Activated naive CD4-positive, alpha-beta T cell treated with anti-CD3 and anti-CD28 coated beads for 36 hours (primary cell): ENCODE data around the gene FBXO10. TPM values are rescaled to one million over a fixed set of nuclear protein-coding genes. Genes with fewer than 3 reads are reported as not detected.
A peak's percentile ranks its signal among the peaks of the same experiment; 100 is the strongest.

Experiments
- CTCF ChIA-PET: fragments of 350-600 bp; sonication (Branson Sonifier 250); formaldehyde crosslinking; loops from one replicate; lab custom pipeline; 2021; ENCODE audit warnings: antibody characterized with exemption; lab: Charles Lee
- DNase-seq: peaks from one replicate; pipeline ENCODE4 v3.0.0-alpha.2; 2020
- H3K27ac Mint-ChIP-seq: one replicate; pipeline ENCODE4 v1.8.0; 2021; ENCODE audit warnings: mild to moderate bottlenecking, mixed read lengths
- H3K27me3 Mint-ChIP-seq: one replicate; pipeline ENCODE4 v1.8.0; 2021; ENCODE audit warnings: low read depth, mixed read lengths
- H3K36me3 Mint-ChIP-seq: one replicate; pipeline ENCODE4 v1.8.0; 2021; ENCODE audit warnings: low read depth, mixed read lengths
- H3K4me1 Mint-ChIP-seq: one replicate; pipeline ENCODE4 v1.8.0; 2021; ENCODE audit warnings: low read depth, mixed read lengths
- H3K4me3 Mint-ChIP-seq: one replicate; pipeline ENCODE4 v1.8.0; 2021; ENCODE audit warnings: mild to moderate bottlenecking, moderate library complexity, mixed read lengths
- H3K9me3 Mint-ChIP-seq: one replicate; pipeline ENCODE4 v1.8.0; 2021; ENCODE audit warnings: mixed read lengths
- intact Hi-C: fragments of 100-400 bp; cut with micrococcal nuclease; formaldehyde crosslinking; loops from one replicate; pipeline ENCODE4 v1.15.1; 2023
- total RNA-seq, 2 experiments: library from RNA; stranded (reverse); gene quantifications; one replicate each; pipeline ENCODE4 v1.2.3, GENCODE V29; 2021

Gene FBXO10
- total RNA-seq, 2 experiments from 2014 or later: 1.0 to 1.1 TPM

- DNase-seq: no peak
- CTCF ChIA-PET: no interaction called here
- Mint-ChIP-seq H3K9me3 (peaks cover 9% of the 10 kb centered on the region), H3K27ac (no peak overlapping the region), H3K27me3 (no peaks in the 10 kb centered on the region), H3K36me3 (peaks cover 17% of the 10 kb centered on the region), H3K4me1 (no peaks in the 10 kb centered on the region), H3K4me3 (no peak overlapping the region)
- intact Hi-C loops: no loop called here
Observed at GRCh38 chr9:37561682-37562081, 14.5 kb downstream of the FBXO10 start.

GRCh38 chr9:37559855-37560592 lies 16.2 kb downstream of the FBXO10 start:
- intact Hi-C loops: no loop called here
- no peak for DNase-seq
- H3K9me3 Mint-ChIP-seq: peaks cover 6% of the 10 kb centered on the region
- no peaks in the 10 kb centered on the region for H3K27me3 Mint-ChIP-seq
- H3K4me3 Mint-ChIP-seq: no peak overlapping the region
- peaks cover 11% of the 10 kb centered on the region for H3K36me3 Mint-ChIP-seq
- CTCF ChIA-PET: no interaction called here
- no peaks in the 10 kb centered on the region for H3K4me1 Mint-ChIP-seq
- H3K27ac Mint-ChIP-seq: no peak overlapping the region

GRCh38 chr9:37559125-37559524 lies 17.1 kb downstream of the FBXO10 start:
- Mint-ChIP-seq H3K27ac (no peak overlapping the region), H3K36me3 (peaks cover 6% of the 10 kb centered on the region), H3K4me1 (no peaks in the 10 kb centered on the region), H3K9me3 (no peaks in the 10 kb centered on the region), H3K27me3 (no peaks in the 10 kb centered on the region), H3K4me3 (no peak overlapping the region)
- no peak for DNase-seq
- intact Hi-C loops: no loop called here
- CTCF ChIA-PET: no interaction called here

- Mint-ChIP-seq H3K27ac (no peak overlapping the region), H3K4me1 (no peaks in the 10 kb centered on the region)
- CTCF ChIA-PET: interaction anchor here (0.7 kb wide), 1 partner anchor 47 kb away, joined by 3 read pairs; no protein-coding TSS in a partner anchor
Observed at GRCh38 chr9:37555786-37556185, 20.4 kb downstream of the FBXO10 start.

GRCh38 chr9:37554318-37554717 lies 21.9 kb downstream of the FBXO10 start:
- H3K4me3 Mint-ChIP-seq: no peak overlapping the region
- no peaks in the 10 kb centered on the region for H3K4me1 Mint-ChIP-seq
- H3K27ac Mint-ChIP-seq: no peak overlapping the region
- no peaks in the 10 kb centered on the region for H3K9me3 Mint-ChIP-seq
- no peaks in the 10 kb centered on the region for H3K27me3 Mint-ChIP-seq
- DNase-seq: no peak
- CTCF ChIA-PET: no interaction called here
- no peaks in the 10 kb centered on the region for H3K36me3 Mint-ChIP-seq
- intact Hi-C loops: no loop called here

More at GRCh38 chr9:37555786-37556185, 20.4 kb downstream of the FBXO10 start:
- H3K36me3 Mint-ChIP-seq: no peaks in the 10 kb centered on the region
- DNase-seq: no peak
- H3K27me3 Mint-ChIP-seq: no peaks in the 10 kb centered on the region
- H3K4me3 Mint-ChIP-seq: no peak overlapping the region
- no peaks in the 10 kb centered on the region for H3K9me3 Mint-ChIP-seq
- intact Hi-C loops: no loop called here

- no peaks in the 10 kb centered on the region for H3K9me3 Mint-ChIP-seq
- H3K27me3 Mint-ChIP-seq: no peaks in the 10 kb centered on the region
- H3K27ac Mint-ChIP-seq: no peak overlapping the region
- CTCF ChIA-PET: no interaction called here
- no peaks in the 10 kb centered on the region for H3K4me1 Mint-ChIP-seq
- H3K4me3 Mint-ChIP-seq: no peak overlapping the region
- intact Hi-C loops: no loop called here
- no peak for DNase-seq
- H3K36me3 Mint-ChIP-seq: no peaks in the 10 kb centered on the region
Observed at GRCh38 chr9:37551888-37552287, 24.3 kb downstream of the FBXO10 start.

- Mint-ChIP-seq H3K4me1 (no peaks in the 10 kb centered on the region), H3K36me3 (no peaks in the 10 kb centered on the region), H3K27me3 (no peaks in the 10 kb centered on the region), H3K27ac (no peak overlapping the region), H3K9me3 (no peaks in the 10 kb centered on the region), H3K4me3 (no peak overlapping the region)
- CTCF ChIA-PET: no interaction called here
- intact Hi-C loops: no loop called here
- DNase-seq: no peak
Observed at GRCh38 chr9:37551468-37551867, 24.7 kb downstream of the FBXO10 start.

- CTCF ChIA-PET: no interaction called here
- no peaks in the 10 kb centered on the region for H3K36me3 Mint-ChIP-seq
- H3K4me3 Mint-ChIP-seq: no peak overlapping the region
- intact Hi-C loops: no loop called here
- DNase-seq: no peak
- no peaks in the 10 kb centered on the region for H3K4me1 Mint-ChIP-seq
- H3K9me3 Mint-ChIP-seq: no peaks in the 10 kb centered on the region
- H3K27ac Mint-ChIP-seq: no peak overlapping the region
- H3K27me3 Mint-ChIP-seq: no peaks in the 10 kb centered on the region
Observed at GRCh38 chr9:37550781-37551180, 25.4 kb downstream of the FBXO10 start.

GRCh38 chr9:37549527-37549926 lies 26.7 kb downstream of the FBXO10 start:
- Mint-ChIP-seq H3K27me3 (no peaks in the 10 kb centered on the region), H3K4me3 (no peak overlapping the region), H3K36me3 (no peaks in the 10 kb centered on the region), H3K27ac (no peak overlapping the region), H3K9me3 (no peaks in the 10 kb centered on the region), H3K4me1 (no peaks in the 10 kb centered on the region)
- CTCF ChIA-PET: no interaction called here
- intact Hi-C loops: no loop called here
- DNase-seq: no peak

GRCh38 chr9:37547328-37547878 lies 28.8 kb downstream of the FBXO10 start:
- no peak overlapping the region for H3K4me3 Mint-ChIP-seq
- H3K27me3 Mint-ChIP-seq: no peaks in the 10 kb centered on the region
- CTCF ChIA-PET: no interaction called here
- H3K27ac Mint-ChIP-seq: no peak overlapping the region
- no peaks in the 10 kb centered on the region for H3K9me3 Mint-ChIP-seq
- intact Hi-C loops: no loop called here
- H3K4me1 Mint-ChIP-seq: no peaks in the 10 kb centered on the region
- no peak for DNase-seq
- no peaks in the 10 kb centered on the region for H3K36me3 Mint-ChIP-seq

GRCh38 chr9:37543468-37543867 lies 32.7 kb downstream of the FBXO10 start:
- peaks cover 3% of the 10 kb centered on the region for H3K36me3 Mint-ChIP-seq
- no peaks in the 10 kb centered on the region for H3K9me3 Mint-ChIP-seq
- no peak overlapping the region for H3K27ac Mint-ChIP-seq
- CTCF ChIA-PET: no interaction called here
- no peak overlapping the region for H3K4me3 Mint-ChIP-seq
- no peaks in the 10 kb centered on the region for H3K27me3 Mint-ChIP-seq
- DNase-seq: no peak
- H3K4me1 Mint-ChIP-seq: no peaks in the 10 kb centered on the region
- intact Hi-C loops: no loop called here

GRCh38 chr9:37542895-37543294 lies 33.3 kb downstream of the FBXO10 start:
- H3K27me3 Mint-ChIP-seq: no peaks in the 10 kb centered on the region
- CTCF ChIA-PET: no interaction called here
- H3K36me3 Mint-ChIP-seq: peaks cover 3% of the 10 kb centered on the region
- H3K4me3 Mint-ChIP-seq: no peak overlapping the region
- no peaks in the 10 kb centered on the region for H3K4me1 Mint-ChIP-seq
- intact Hi-C loops: no loop called here
- no peaks in the 10 kb centered on the region for H3K9me3 Mint-ChIP-seq
- peak; percentile 20 for DNase-seq
- no peak overlapping the region for H3K27ac Mint-ChIP-seq

- DNase-seq: no peak
- no peaks in the 10 kb centered on the region for H3K27me3 Mint-ChIP-seq
- intact Hi-C loops: no loop called here
- no peak overlapping the region for H3K27ac Mint-ChIP-seq
- H3K4me1 Mint-ChIP-seq: no peaks in the 10 kb centered on the region
- CTCF ChIA-PET: no interaction called here
- peaks cover 3% of the 10 kb centered on the region for H3K36me3 Mint-ChIP-seq
- H3K4me3 Mint-ChIP-seq: no peak overlapping the region
- H3K9me3 Mint-ChIP-seq: no peaks in the 10 kb centered on the region
Observed at GRCh38 chr9:37542488-37542887, 33.7 kb downstream of the FBXO10 start.
